Panc1 (cell line): ENCODE data around the gene FGD2. TPM values are rescaled to one million over a fixed set of nuclear protein-coding genes. Genes with fewer than 3 reads are reported as not detected.

Experiments used
- ATAC-seq: fragments of 200-7000 bp; cut with Tn5 transposase; 2 replicates; pipeline ENCODE4 v1.9.1; 2020; ENCODE audit warnings: mild to moderate bottlenecking, moderate library complexity
- BruUV-seq: library from RNA; stranded (reverse); fragments of 400-500 nt; replicated peaks from 2 replicates; lab custom pipeline; 2021; lab: Mats Ljungman, UMichigan
- CTCF ChIA-PET: fragments of 300-600 bp; sonication (Branson Sonifier 250); formaldehyde crosslinking; loops from one replicate; lab custom pipeline; 2022; ENCODE audit warnings: antibody characterized with exemption; lab: Charles Lee
- POLR2A ChIA-PET: fragments of 300-600 bp; sonication (Branson Sonifier 250); formaldehyde crosslinking; loops from one replicate; lab custom pipeline; 2022; ENCODE audit warnings: antibody characterized with exemption; lab: Charles Lee
- DNase-seq: peaks from one replicate; pipeline ENCODE4 v3.0.0-alpha.2; 2010; ENCODE audit warnings: low read depth, low spot score
- H3K27ac ChIP-seq: 2 replicates; pipeline ENCODE4 v1.5.1; 2011; ENCODE audit warnings: mild to moderate bottlenecking, low read length, inconsistent platforms
- H3K27me3 ChIP-seq: fragments of 200-500 bp; sonication (Bioruptor generic); 2 replicates; pipeline ENCODE4 v1.6.0; 2014; ENCODE audit warnings: low read length, inconsistent platforms; ENCODE audit not compliant: control insufficient read depth, insufficient read depth
- H3K36me3 ChIP-seq: fragments of 200-500 bp; sonication (Bioruptor generic); 2 replicates; pipeline ENCODE4 v1.5.1; 2014; ENCODE audit warnings: inconsistent platforms, mild to moderate bottlenecking, low read length, moderate library complexity; ENCODE audit not compliant: control insufficient read depth, insufficient read depth
- H3K4me1 ChIP-seq: 2 replicates; pipeline ENCODE4 v1.5.1; 2011; ENCODE audit warnings: inconsistent platforms, mild to moderate bottlenecking, low read length, moderate library complexity; ENCODE audit not compliant: control insufficient read depth, insufficient read depth
- H3K4me3 ChIP-seq, 2 experiments: 2 replicates each; pipeline ENCODE4 v1.5.1; 2011 to 2012; ENCODE audit warnings: low read depth in 2 of 2, low read length in 2 of 2, mild to moderate bottlenecking in 2 of 2, inconsistent platforms in 1 of 2, moderate library complexity in 1 of 2
- H3K9me3 ChIP-seq: fragments of 200-500 bp; sonication (Bioruptor generic); 2 replicates; pipeline ENCODE4 v1.5.1; 2014; ENCODE audit warnings: low read depth, mild to moderate bottlenecking, inconsistent platforms, low read length, moderate library complexity; ENCODE audit not compliant: control insufficient read depth, insufficient read depth
- POLR2AphosphoS5 ChIP-seq: IDR thresholded peaks from 2 replicates; pipeline ENCODE4 v1.6.1; 2012; ENCODE audit warnings: mild to moderate bottlenecking, low read depth, low read length, moderate library complexity
- SIN3A ChIP-seq: IDR thresholded peaks from 2 replicates; pipeline ENCODE4 v1.6.1; 2012; ENCODE audit warnings: low read depth, mild to moderate bottlenecking, low read length, moderate library complexity, borderline replicate concordance; ENCODE audit not compliant: insufficient read depth
- TCF7L2 ChIP-seq: IDR thresholded peaks from 2 replicates; pipeline ENCODE4 v1.6.1; 2011; ENCODE audit warnings: mild to moderate bottlenecking, low read depth, low read length, inconsistent platforms
- in situ Hi-C: cut with HindIII; loops from 2 replicates; pipeline ENCODE4 v1.10.0; 2016; ENCODE audit warnings: low sequenced_read_pairs, low pct_unique_long_range_greater_than_20kb
- intact Hi-C: fragments of 100-400 bp; cut with micrococcal nuclease; formaldehyde crosslinking; loops from one replicate; pipeline ENCODE4 v1.10.0; 2022; ENCODE audit not compliant: unreplicated experiment
- total RNA-seq: library from RNA; stranded (reverse); gene quantifications from one replicate; pipeline ENCODE4 v1.2.1, GENCODE V29; 2021; ENCODE audit not compliant: unreplicated experiment
- TF ChIP-seq, protein P1 (sequence below): fragments of 450-650 bp; IDR thresholded peaks from 2 replicates; pipeline ENCODE4 v1.5.1; 2017; ENCODE audit warnings: mild to moderate bottlenecking
- TF ChIP-seq, protein P2 (sequence below), 2 experiments: IDR thresholded peaks; 2 replicates each; pipeline ENCODE4 v1.6.1; 2011 to 2012; ENCODE audit warnings: low read depth in 2 of 2, control low read depth in 1 of 2, low read length in 1 of 2, mild to moderate bottlenecking in 1 of 2, moderate library complexity in 1 of 2; ENCODE audit not compliant: insufficient read depth in 1 of 2

The FGD2 gene
- total RNA-seq, 1 experiment from 2014 or later, result 0.10 TPM

DNA sequence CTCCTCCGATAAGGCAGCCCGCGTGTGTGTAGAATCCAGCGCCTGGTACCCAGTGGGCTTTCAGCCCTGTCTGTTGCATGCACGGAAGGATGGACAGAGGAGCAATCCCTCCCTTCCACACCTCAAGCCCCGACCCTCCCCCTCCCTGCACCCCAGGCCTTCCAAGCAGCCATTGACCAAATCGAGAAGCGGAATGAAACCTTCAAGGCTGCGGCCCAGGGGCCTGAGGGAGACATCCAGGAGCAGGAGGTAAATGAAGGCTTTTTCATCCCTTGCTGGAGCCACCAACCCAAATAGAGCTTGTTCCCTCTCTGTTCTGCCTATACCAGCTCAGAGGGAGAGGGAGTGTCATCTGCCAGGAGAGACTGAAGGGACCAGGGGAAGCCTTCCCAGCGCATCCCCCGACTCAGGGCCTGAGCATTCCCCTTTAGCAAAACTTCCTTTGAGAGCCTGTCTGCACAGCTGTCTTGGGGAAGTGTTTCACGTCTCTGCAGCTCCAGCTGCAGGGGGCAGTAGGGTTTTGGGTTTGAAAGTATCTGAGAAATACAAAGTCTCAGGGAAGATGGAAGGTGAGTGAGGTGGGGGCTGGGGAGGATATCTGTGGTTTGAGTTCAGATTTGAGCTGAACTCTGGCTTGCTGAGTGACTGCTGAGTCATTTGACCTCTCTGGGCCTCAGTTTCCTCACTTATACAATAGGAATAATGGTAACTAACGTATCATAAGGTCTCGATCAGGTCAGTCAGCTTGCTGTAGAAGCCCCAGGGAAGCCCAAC is 16.1 kb downstream of the FGD2 start:
- DNase-seq, result no peak
- no peaks in the 10 kb centered on the region for H3K27me3 ChIP-seq
- peaks cover 25% of the 10 kb centered on the region for H3K4me1 ChIP-seq
- TF ChIP-seq, protein P1, sequence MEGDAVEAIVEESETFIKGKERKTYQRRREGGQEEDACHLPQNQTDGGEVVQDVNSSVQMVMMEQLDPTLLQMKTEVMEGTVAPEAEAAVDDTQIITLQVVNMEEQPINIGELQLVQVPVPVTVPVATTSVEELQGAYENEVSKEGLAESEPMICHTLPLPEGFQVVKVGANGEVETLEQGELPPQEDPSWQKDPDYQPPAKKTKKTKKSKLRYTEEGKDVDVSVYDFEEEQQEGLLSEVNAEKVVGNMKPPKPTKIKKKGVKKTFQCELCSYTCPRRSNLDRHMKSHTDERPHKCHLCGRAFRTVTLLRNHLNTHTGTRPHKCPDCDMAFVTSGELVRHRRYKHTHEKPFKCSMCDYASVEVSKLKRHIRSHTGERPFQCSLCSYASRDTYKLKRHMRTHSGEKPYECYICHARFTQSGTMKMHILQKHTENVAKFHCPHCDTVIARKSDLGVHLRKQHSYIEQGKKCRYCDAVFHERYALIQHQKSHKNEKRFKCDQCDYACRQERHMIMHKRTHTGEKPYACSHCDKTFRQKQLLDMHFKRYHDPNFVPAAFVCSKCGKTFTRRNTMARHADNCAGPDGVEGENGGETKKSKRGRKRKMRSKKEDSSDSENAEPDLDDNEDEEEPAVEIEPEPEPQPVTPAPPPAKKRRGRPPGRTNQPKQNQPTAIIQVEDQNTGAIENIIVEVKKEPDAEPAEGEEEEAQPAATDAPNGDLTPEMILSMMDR, result peak; percentile 75
- TF ChIP-seq, protein P2, sequence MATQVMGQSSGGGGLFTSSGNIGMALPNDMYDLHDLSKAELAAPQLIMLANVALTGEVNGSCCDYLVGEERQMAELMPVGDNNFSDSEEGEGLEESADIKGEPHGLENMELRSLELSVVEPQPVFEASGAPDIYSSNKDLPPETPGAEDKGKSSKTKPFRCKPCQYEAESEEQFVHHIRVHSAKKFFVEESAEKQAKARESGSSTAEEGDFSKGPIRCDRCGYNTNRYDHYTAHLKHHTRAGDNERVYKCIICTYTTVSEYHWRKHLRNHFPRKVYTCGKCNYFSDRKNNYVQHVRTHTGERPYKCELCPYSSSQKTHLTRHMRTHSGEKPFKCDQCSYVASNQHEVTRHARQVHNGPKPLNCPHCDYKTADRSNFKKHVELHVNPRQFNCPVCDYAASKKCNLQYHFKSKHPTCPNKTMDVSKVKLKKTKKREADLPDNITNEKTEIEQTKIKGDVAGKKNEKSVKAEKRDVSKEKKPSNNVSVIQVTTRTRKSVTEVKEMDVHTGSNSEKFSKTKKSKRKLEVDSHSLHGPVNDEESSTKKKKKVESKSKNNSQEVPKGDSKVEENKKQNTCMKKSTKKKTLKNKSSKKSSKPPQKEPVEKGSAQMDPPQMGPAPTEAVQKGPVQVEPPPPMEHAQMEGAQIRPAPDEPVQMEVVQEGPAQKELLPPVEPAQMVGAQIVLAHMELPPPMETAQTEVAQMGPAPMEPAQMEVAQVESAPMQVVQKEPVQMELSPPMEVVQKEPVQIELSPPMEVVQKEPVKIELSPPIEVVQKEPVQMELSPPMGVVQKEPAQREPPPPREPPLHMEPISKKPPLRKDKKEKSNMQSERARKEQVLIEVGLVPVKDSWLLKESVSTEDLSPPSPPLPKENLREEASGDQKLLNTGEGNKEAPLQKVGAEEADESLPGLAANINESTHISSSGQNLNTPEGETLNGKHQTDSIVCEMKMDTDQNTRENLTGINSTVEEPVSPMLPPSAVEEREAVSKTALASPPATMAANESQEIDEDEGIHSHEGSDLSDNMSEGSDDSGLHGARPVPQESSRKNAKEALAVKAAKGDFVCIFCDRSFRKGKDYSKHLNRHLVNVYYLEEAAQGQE (IDR thresholded peaks at IDR 0.05; ENCODE audit: insufficient read depth in 1 of 2, low read depth in 2 of 2, low read length in 1 of 2), result no peak
- intact Hi-C loops (no loop called here), in situ Hi-C loops (no loop called here)
- no peaks in the 10 kb centered on the region for H3K36me3 ChIP-seq
- H3K27ac ChIP-seq, result no peak overlapping the region
- CTCF ChIA-PET, result interaction anchor here (0.6 to 2.3 kb wide), 9 partner anchors 115 to 256 kb away, joined by 3 to 16 read pairs (median 4); no protein-coding TSS in a partner anchor
- H3K9me3 ChIP-seq, result no peaks in the 10 kb centered on the region
- ATAC-seq, result 0 out of 2 replicates have a peak, but pooled peaks have one; percentile 27
- no TSS peak for BruUV-seq
- no peak overlapping the region for H3K4me3 ChIP-seq
- POLR2A ChIA-PET, result no interaction called here

DNA sequence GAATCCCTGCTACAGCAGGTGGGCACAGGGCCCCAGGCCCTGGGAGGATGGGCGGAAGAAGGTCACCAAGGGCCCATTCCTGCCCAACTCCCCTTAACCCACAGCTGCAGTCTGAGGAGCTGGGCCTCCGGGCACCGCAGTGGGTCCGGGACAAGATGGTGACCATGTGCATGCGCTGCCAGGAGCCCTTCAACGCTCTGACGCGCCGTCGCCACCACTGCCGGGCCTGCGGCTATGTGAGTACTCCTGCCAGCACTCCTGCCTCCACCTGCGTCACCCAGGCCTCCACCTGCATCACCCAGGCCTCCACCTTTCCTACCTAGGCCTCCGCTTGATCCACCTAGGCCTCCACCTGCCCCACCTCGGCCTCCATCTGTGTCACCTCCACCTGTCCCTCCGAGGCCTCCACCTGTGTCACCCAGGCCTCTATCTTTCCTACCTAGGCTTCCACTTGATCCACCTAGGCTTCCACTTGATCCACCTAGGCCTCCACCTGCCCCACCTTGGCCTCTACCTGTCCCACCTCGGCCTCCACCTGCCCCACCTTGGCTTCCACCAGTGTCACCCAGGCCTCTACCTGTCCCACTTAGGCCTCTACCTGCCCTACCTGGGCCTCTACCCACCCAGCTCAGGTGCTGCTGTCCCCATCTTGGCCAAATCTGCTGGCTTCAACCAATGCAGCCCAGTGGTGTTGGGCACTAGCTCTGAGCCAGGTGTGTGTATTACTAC is 16.8 kb downstream of the FGD2 start:
- ChIA-PET CTCF (interaction anchor here (0.7 to 2.3 kb wide), 7 partner anchors 148 to 256 kb away, joined by 3 to 16 read pairs (median 4); no protein-coding TSS in a partner anchor), POLR2A (interaction anchor here (0.5 kb wide), 1 partner anchor 22 kb away, joined by 4 read pairs; no protein-coding TSS in a partner anchor)
- Histone ChIP-seq H3K4me1 (peaks cover 25% of the 10 kb centered on the region), H3K36me3 (no peaks in the 10 kb centered on the region), H3K27me3 (no peaks in the 10 kb centered on the region), H3K9me3 (no peaks in the 10 kb centered on the region), H3K4me3 (no peak overlapping the region), H3K27ac (no peak overlapping the region)
- intact Hi-C loops (no loop called here), in situ Hi-C loops (no loop called here)
- DNase-seq (no peak), ATAC-seq (no peak)
- BruUV-seq, result no TSS peak
- TF ChIP-seq, protein P2 (IDR thresholded peaks at IDR 0.05; ENCODE audit: insufficient read depth in 1 of 2, low read depth in 2 of 2, low read length in 1 of 2), result no peak
- TF ChIP-seq TCF7L2, result no peak
- no peak for TF ChIP-seq SIN3A
- TF ChIP-seq POLR2AphosphoS5, result no peak
- TF ChIP-seq, protein P1, result no peak
